ENCODE data around the gene HDAC4. TPM values are rescaled to one million over a fixed set of nuclear protein-coding genes. Genes with fewer than 3 reads are reported as not detected.

Gene HDAC4
- total and polyA plus RNA-seq, 2 experiments from 2014 or later = 9.3 to 10.8 TPM

- Histone ChIP-seq H3K27me3 (peaks cover under 1% of the 10 kb centered on the region), H3K4me2 (no peak overlapping the region), H4K20me1 (ENCODE audit: insufficient read depth, poor library complexity, severe bottlenecking) (no peaks in the 10 kb centered on the region), H3K4me1 (ENCODE audit: insufficient read depth) (peaks cover 16% of the 10 kb centered on the region), H3K9me2 (replicated peaks; ENCODE audit: insufficient read depth) (no peaks in the 10 kb centered on the region), H3K4me3 (no peak overlapping the region), H3K9me3 (ENCODE audit: low read depth) (no peaks in the 10 kb centered on the region), H2AFZ (no peak overlapping the region), H3K27ac (no peak overlapping the region), H3K79me2 (no peaks in the 10 kb centered on the region), H3K36me3 (replicated peaks; ENCODE audit: insufficient read depth, low read depth) (no peaks in the 10 kb centered on the region)
- no peak for TF ChIP-seq EZH2phosphoT487 (IDR thresholded peaks at IDR 0.05; ENCODE audit: low read depth, severe bottlenecking, unreplicated experiment)
- no peak for TF ChIP-seq EZH2 (IDR thresholded peaks at IDR 0.05; ENCODE audit: borderline replicate concordance)
- TF ChIP-seq CTCF (IDR thresholded peaks at IDR 0.05; ENCODE audit: poor library complexity) = no peak
- DNase-seq (ENCODE audit: low spot score) = no peak
- WGBS (ENCODE audit: low lambda C conversion rate, missing lambda C conversion rate) = 90% methylated on average over 18 of the region's 18 CpGs
Observed at GRCh38 chr2:239021651-239022436, 379.0 kb downstream of the HDAC4 start.

- H3K27me3 ChIP-seq = peaks cover 4% of the 10 kb centered on the region
- peaks cover 16% of the 10 kb centered on the region for H3K4me1 ChIP-seq (ENCODE audit: insufficient read depth)
- WGBS (ENCODE audit: low lambda C conversion rate, missing lambda C conversion rate) = 79% methylated on average over 6 of the region's 6 CpGs
- no peak overlapping the region for H3K27ac ChIP-seq
- TF ChIP-seq EZH2 (IDR thresholded peaks at IDR 0.05; ENCODE audit: borderline replicate concordance) (no peak), CTCF (IDR thresholded peaks at IDR 0.05; ENCODE audit: poor library complexity) (no peak), EZH2phosphoT487 (IDR thresholded peaks at IDR 0.05; ENCODE audit: low read depth, severe bottlenecking, unreplicated experiment) (no peak)
- H3K9me3 ChIP-seq (ENCODE audit: low read depth) = no peaks in the 10 kb centered on the region
- DNase-seq (ENCODE audit: low spot score) = no peak
- no peaks in the 10 kb centered on the region for H3K36me3 ChIP-seq (replicated peaks; ENCODE audit: insufficient read depth, low read depth)
- no peak overlapping the region for H3K4me2 ChIP-seq
- no peak overlapping the region for H3K4me3 ChIP-seq
- no peaks in the 10 kb centered on the region for H3K9me2 ChIP-seq (replicated peaks; ENCODE audit: insufficient read depth)
- H3K79me2 ChIP-seq = no peaks in the 10 kb centered on the region
- H4K20me1 ChIP-seq (ENCODE audit: insufficient read depth, poor library complexity, severe bottlenecking) = no peaks in the 10 kb centered on the region
- H2AFZ ChIP-seq = no peak overlapping the region
Observed at GRCh38 chr2:239021224-239021623, 379.6 kb downstream of the HDAC4 start.

- no peaks in the 10 kb centered on the region for H3K9me3 ChIP-seq (ENCODE audit: low read depth)
- H3K79me2 ChIP-seq = no peaks in the 10 kb centered on the region
- H3K36me3 ChIP-seq (replicated peaks; ENCODE audit: insufficient read depth, low read depth) = no peaks in the 10 kb centered on the region
- H3K27ac ChIP-seq = no peak overlapping the region
- peaks cover 4% of the 10 kb centered on the region for H3K27me3 ChIP-seq
- H4K20me1 ChIP-seq (ENCODE audit: insufficient read depth, poor library complexity, severe bottlenecking) = no peaks in the 10 kb centered on the region
- peaks cover 10% of the 10 kb centered on the region for H3K4me1 ChIP-seq (ENCODE audit: insufficient read depth)
- no peak overlapping the region for H3K4me3 ChIP-seq
- no peak overlapping the region for H3K4me2 ChIP-seq
- no peak overlapping the region for H2AFZ ChIP-seq
- WGBS (ENCODE audit: low lambda C conversion rate, missing lambda C conversion rate) = 91% methylated on average over 17 of the region's 17 CpGs
- no peak for DNase-seq (ENCODE audit: low spot score)
- no peaks in the 10 kb centered on the region for H3K9me2 ChIP-seq (replicated peaks; ENCODE audit: insufficient read depth)
- TF ChIP-seq EZH2phosphoT487 (IDR thresholded peaks at IDR 0.05; ENCODE audit: low read depth, severe bottlenecking, unreplicated experiment) (no peak), CTCF (IDR thresholded peaks at IDR 0.05; ENCODE audit: poor library complexity) (no peak), EZH2 (IDR thresholded peaks at IDR 0.05; ENCODE audit: borderline replicate concordance) (no peak)
Observed at GRCh38 chr2:239020541-239021041, 380.2 kb downstream of the HDAC4 start.
